ENCODE measurements around the gene TRIM24.

DNA sequence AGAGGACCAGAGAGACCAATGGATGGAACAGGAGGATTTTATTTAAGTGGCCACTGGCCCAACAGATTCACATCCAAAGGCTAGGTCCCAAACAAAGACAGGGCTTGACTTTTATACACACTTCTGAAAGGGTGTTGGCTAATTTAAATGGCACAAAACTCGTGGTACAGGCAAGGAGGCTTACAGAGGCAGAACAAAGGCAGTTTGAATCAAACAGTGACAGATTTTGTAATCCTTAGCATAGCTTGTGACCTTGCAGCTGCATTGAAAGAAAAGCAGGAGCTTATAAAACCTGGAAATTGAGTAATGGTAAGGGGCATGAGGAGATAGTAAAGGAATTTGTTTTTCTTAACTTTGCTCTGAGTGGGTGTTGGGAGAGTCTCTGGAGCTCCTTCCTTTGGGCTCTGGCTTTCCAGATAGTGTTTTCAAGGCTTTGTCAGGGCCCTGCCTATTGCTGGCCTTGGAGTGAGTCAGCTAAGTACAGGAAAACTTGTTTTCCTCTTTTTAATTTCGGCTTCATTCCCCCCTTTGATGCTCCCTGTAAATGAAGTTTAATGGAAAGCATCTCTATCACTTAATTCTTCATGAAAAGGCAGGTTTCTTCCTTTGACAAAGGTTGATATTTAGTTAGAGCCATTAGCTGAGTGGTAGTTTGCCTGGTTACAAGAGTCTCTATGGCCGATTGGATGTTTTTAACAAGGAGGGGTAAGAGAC is 96.9 kb downstream of the TRIM24 start:
- TF ChIP-seq YY1 (IDR thresholded peaks at IDR 0.05; ENCODE audit: insufficient read depth, insufficient read length), result no peak
- no peak for TF ChIP-seq ZNF274 (IDR thresholded peaks at IDR 0.05; ENCODE audit: low read depth, low read length)

Data from NT2/D1 (cell line).